Ovary (tissue), 3 donors: ENCODE data around the gene PACSIN2.

Experiments
- CTCF ChIP-seq, 3 donors: fragments of 450-650 bp in 2 of 3; fragments of 200-600 bp in 1 of 3; IDR thresholded peaks; one replicate each; pipeline versions ENCODE4 v1.5.1 to v1.8.0; 2016 to 2022; ENCODE audit warnings: antibody characterized with exemption in 3 of 3, mild to moderate bottlenecking in 1 of 3
- EP300 ChIP-seq: sonication (generic); formaldehyde crosslinking; IDR thresholded peaks from one replicate; pipeline ENCODE4 v1.6.1; 2017; ENCODE audit warnings: antibody characterized with exemption
- donor health status: DM: no; HTN: no; CAD: no.

- no peak for TF ChIP-seq CTCF (IDR thresholded peaks at IDR 0.05)
- TF ChIP-seq EP300 = no peak
These were observed 10.4 kb downstream of the PACSIN2 start for GRCh38 chr22:43004362-43005035.
